HG03064 (cell line): Measurements from ENCODE around the gene FFAR2.
"Not testable (repeated sequence)": the region's sequence is repeated elsewhere in the genome, so short reads cannot be mapped to it uniquely, and the experiment has no call there.

Source experiments
- ATAC-seq: cut with Tn5 transposase; IDR thresholded peaks from one replicate; pipeline ENCODE4 v1.9.1; 2021; ENCODE audit warnings: low read depth; ENCODE audit not compliant: unreplicated experiment

Gene FFAR2

DNA sequence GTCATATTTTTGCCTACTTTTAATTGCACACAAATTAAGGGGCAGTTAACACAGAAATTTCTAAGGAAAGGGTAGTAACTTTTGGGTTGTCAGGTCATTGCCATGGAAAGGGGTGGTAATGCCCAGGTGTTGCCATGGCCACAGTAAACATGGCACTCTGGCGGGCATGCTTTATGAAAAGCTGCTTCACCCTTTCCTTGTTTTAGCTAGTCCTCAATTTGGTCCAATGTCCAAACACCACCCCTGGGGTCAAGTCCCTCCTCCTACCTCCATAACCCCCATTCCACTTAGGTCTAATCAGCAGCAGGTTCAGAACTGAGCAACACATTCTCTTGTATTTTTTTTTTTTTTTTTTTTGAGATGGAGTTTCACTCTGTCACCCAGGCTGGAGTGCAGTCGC lies 6.6 kb downstream of the FFAR2 start:
- no peak for ATAC-seq

DNA sequence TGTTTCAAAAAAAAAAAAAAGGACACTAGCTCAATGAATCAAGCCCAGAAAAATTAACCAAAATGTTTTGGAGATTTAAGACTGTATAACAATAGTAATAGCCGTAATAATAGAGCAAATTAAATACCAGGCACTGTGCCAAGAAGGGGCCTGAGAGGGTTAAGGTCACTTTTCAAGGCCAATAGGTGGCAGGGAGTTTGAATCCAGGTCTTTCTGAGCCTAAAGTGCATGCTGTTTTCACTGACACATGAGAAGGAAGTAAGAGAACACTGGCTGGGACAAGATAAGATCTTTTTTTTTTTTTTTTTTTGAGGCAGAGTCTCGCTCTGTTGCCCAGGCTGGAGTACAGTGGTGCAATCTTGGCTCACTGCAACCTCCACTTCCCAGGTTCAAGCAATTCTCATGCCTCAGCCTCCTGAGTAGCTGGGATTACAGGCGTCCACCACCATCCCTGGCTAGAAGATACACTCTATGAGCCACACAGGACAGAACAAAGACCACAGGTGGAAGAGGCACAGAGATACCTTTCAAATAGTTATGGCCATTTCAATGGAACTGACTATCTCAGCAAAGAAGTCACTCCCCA lies 7.7 kb downstream of the FFAR2 start:
- ATAC-seq = no peak

DNA sequence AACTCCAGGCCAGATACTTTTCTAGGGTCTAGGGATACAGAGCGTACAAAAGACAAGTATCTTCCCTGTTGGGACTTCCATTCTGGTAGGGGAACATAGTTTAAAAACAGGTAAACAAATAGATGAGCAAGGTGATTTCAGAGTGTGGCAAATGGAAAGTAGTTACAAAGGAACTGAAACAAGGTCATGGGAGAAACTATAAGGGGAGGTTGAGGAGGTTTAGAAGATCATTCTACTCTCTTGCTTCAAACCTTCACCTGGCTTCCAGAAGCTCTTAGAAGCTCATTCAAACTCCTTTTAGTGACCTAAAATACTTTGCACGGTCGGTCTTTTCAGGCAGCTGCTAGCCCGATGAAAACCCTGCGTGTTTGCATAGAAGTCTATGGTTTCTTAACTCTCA lies 9.1 kb downstream of the FFAR2 start:
- ATAC-seq = no peak

DNA sequence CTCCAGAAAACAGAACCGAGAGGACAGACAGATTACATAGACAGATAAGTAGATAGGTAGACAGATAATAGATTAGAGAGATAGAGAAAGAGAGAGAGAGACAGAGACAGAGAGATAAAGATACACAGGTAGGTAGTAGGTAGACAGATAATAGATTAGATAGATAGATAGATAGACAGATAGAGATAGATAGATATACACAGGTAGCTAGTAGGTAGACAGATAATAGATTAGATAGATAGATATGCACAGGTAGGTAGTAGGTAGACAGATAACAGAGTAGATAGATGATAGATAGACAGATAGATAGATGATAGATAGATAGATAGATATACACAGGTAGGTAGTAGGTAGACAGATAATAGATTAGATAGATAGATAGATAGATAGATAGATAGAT lies 10.1 kb downstream of the FFAR2 start:
- ATAC-seq = no peak

DNA sequence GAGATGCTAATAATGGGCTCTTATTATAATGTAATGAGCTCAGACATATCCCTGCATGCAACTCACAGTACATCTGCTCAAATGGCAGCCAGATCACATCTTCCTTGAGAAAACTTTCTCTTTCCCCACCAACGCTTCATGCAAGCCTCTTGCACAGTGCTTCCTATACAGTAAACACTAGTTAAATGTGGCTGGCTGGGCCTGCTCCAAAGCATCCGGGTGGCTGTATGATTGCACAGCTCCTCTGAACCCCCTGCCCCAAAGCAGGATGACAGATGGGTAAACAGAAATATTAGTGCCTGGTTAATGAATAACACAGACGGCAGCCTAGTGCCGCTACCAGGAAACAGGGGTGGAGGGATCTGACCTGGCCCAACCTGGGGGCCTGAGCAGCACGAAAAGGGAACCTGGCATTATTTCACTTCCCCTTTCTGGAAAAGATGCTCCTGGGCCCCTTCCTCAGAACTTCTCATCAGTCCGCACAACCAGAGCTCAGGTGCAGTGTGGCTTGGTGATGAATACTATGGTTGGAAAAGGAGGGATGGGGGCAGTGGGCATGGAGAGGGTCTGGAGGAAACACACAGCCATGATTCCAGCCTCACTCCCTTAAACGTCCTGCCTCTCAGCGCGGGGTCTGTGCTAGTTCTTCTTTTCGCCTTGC lies 10.8 kb downstream of the FFAR2 start:
- ATAC-seq = no peak

DNA sequence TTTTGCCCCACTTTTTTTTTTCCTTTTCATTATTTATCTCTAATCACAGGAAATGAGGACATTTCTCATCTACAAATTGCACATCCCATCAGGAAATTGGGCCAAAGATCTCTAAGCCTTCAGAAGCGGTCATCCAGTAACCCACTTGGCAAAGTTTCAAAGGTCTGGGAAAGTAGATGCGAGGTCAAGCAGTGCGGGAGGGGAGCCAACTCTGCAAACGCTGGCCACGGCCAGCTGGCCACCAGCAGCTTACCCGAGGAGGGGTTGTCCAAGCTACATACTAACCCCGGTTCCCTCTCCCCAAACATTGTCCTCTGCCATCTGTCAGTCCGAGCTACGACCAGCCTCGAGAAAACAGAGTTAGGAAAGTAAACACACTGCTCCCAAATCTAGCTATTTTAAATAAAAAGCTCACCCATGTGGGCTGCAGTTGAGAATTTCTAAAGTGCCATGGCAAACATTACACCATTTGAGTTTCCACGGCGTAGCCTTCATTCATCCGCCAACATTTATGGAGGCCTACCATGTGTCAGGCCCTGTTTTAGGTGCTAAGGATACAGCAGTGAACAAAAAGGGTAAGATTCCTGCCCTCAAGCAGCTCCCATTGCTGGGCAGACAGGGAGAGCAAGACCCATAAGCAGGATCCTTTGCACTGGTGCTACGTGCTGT lies 11.5 kb downstream of the FFAR2 start:
- no peak for ATAC-seq

DNA sequence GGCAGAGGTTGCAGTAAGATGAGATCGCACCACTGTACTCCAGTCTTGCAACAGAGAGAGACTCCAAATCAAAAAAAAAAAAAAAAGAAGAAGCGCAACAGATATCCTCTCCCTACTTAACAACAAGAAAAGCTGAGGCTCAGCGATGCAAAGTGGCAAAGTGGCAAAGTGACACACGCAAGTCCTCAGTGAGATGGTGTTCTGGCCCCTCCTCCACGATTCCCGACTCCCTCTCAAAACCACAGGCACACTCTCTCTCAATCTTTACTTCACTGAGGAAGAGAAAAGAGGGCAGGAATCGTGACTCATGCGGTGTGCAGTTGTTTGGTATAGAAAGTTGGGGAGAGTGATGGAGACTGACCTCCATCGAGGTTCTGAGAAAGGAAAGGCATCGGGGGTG lies 12.6 kb downstream of the FFAR2 start:
- ATAC-seq = no peak

DNA sequence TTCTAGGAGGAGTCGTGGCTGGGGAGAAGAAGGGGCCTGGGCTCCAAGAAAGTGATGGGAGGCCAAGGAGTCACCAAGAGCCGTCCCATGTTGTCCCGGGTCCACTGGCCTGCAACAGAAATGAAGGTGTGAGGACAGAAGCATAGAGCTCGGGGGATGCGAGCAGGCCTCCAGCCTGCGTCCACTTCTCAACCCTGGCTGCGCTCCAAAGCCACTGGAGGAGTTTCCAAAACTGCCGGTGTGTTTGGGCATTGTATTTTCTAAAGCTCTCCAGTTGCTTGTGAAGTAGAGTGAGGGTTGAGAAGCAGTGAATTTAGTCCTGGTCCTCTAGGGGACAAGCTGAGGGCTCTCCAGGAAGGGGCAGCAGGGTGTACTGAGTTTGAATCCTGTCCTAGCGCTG lies 13.0 kb downstream of the FFAR2 start:
- no peak for ATAC-seq

DNA sequence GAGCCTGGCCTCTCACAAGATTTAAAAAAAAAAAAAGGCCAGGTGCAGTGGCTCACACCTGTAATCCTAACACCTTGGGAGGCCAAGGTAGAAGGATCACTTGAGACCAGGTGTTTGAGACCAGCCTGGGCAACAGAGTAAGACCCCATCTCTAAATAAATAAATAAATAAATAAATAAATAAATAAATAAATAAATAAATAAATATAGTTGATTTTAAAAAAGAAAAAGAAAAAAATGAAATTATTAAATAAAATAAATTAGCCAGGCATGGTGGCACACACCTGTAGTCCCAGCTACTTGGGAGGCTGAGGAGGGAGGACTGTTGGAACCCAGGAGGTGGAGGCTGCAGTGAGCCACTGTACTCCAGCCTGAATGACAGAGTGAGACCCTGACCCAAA lies 13.7 kb downstream of the FFAR2 start:
- ATAC-seq = not testable (repeated sequence)

DNA sequence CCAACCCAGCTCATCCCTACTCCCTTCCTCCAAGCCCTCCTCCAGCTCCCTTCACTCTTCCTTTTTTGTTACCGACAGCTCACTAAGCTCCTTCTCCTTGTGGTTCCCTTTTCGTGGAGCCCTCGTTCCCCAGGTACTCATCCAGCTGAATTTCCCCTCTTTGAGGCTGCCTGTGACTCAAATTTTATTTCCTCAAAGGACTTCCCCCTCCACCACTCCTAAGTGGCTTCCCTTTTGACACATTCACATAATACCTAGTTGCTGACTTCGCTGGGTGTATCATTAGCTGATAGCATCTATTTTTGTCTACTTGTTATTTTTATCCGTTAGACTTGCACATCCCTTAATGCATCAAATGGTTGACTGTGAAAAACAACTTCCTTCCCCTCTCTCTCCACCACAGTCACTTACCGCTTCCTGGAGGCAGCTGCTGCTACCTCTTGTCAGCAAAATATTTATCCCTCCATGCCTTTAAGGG lies 14.5 kb downstream of the FFAR2 start:
- peak; percentile 63 for ATAC-seq

DNA sequence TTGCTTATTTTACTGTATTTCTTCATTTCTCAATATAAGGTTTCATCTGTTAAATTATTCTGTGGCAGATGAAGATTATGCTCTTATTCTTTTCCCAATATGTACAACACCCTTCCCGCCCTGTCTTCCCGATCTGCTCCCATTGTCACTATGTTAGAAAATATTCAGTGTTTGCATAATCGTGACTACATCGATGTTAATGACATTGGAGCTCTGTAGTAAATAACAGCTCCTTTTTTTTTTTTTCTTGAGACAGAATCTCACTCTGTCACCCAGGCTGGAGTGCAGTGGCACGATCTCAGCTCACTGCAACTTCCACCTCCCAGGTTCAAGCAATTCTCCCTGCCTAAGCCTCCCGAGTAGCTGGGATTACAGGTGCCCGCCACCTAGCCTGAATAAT lies 14.9 kb downstream of the FFAR2 start:
- not testable (repeated sequence) for ATAC-seq

DNA sequence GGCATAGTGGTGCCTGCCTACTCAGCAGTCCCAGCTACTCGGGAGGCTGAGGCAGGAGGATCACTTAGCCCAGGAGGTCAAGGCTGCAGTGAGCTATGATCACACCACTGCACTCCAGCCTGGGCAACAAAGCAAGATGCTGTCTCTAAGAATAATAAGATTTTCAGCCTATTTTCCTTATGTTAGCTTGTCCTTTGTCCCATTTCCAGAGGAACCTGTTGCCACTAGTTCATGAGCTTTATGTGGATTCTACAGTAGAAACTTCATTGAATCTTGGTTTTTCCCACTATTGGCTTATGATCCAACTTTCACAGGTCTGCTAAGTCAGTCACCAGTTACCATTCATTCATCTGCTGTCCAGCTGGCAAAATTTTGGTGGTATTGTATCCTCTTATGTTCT lies 18.2 kb downstream of the FFAR2 start:
- ATAC-seq = no peak

DNA sequence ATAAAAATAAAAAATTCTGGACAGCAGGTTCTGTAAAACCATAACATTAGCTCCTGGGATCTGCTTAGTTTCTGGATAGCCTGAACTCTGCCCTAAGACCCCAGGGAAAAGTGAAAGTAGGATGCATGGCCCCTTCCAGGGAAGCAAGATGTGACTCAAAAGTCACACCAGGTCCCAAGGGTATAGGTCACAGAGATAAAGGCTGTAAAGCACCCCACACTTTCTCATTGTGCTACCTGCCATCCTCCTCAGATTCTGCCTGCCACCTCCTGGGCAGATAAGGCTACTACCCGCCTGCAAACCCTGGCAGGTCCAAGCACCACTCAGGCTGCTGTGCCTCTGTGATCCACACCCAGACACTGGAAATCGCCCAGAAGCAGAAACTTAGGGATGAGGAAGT lies 20.6 kb downstream of the FFAR2 start:
- ATAC-seq = peak; percentile 69

DNA sequence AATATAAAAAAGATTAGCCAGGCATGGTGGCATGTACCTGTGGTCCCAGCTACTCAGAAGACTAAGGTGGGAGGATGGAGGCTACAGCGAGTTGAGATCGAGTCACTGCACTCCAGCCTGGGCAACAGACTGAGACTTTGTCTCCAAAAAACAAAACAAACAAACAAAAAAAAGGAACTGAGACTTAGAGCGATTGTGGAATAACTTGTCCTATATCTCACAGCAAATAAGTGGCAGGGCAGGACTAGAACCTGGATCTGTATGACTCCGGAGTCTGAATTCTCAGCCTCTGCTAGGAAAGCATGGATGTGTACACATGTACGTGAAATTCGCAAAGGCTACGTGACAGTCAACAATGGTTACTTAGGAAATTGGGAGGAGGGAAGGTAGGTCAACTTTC lies 22.1 kb downstream of the FFAR2 start:
- ATAC-seq = no peak

DNA sequence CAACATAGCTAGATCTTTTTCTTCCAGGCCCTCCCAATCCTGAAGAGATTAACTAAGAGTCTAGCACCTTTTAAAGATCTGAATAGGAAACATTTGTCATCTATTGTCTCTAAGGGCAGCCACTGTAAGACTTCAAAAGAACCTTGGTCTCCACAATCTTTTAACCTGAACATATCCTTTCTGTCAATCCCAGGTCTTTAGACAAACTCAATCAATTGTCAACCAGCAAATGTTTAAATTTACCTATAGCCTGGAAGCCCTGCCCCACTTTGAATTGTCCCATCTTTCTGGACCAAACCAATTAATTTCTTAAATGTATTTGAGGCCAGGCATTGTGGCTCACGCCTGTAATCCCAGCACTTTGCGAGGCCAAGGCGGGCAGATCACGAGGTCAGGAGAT lies 23.0 kb downstream of the FFAR2 start:
- ATAC-seq = not testable (repeated sequence)

DNA sequence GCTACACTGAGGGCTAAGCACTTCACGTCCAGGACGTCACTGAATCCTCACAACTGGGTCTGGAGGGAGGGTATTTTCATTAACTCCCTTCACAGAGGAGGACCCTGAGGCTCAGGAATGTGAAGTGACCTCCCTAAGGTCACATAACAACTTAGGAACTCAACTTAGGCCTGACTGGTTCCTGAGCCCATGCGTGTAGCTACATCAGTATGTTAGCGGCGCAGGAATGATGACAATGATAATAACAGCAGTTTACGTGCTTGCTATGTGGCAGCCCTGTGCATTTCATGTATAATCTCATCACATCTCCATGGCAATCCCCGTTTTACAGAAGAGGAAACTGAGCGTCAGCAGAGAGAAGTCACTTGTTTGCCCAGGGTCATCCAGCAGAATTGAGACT lies 23.9 kb downstream of the FFAR2 start:
- ATAC-seq = no peak

DNA sequence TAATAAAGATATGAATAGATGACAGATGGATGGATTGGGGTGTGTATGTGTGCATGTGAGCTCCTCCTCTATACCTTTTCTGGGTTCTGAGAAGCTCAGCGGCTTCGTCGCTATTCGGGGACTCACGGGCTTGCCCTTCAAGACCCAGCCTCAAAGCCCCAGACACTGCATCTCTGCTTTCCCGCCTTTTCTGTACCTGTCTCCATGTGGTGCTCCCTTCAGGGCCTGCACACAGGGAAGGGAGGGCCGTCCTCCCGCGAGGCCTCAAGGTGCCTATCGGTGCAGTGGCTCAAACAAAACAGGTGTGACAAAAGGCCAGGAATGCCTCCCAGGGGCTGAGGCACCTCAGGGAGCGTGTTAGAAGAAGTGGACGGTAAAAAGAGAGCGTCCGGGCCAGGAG lies 26.0 kb downstream of the FFAR2 start:
- ATAC-seq = no peak

DNA sequence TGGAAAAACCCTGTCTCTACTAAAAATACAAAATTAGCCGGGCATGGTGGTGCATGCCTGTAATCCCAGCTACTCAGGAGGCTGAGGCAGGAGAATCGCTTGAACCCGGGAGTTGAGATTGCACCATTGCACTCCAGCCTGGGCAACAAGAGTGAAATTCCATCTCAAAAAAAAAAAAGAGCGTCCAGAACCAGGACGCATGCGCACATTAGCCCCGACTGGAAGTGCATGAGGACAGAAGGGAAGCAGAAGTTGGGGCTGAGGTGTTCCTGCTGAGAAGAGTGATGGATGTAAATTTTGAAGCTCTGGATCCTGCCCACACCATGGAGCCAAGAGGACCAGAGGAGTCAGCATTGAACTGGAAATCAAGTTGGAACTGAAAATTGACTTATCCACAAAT lies 26.5 kb downstream of the FFAR2 start:
- ATAC-seq = not testable (repeated sequence)

DNA sequence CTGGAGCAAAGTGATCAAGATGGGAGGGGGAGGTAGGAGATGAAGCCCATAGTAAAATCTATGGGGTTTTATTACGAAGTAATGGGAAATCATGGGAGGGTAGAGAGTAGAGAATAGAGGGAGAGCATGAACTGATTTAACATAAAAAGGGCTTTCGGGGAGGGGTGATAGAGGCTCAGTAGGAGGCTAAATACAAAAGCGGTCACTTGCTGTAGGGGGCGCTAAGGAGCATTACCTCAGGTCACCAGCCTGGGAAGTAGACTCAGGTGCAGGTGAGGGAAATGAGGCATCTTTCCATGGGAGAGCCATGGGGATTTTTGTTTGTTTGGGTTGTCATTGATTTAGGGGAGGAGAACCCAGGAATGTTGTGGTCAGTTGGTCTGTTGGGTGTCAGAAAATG lies 28.1 kb downstream of the FFAR2 start:
- no peak for ATAC-seq

DNA sequence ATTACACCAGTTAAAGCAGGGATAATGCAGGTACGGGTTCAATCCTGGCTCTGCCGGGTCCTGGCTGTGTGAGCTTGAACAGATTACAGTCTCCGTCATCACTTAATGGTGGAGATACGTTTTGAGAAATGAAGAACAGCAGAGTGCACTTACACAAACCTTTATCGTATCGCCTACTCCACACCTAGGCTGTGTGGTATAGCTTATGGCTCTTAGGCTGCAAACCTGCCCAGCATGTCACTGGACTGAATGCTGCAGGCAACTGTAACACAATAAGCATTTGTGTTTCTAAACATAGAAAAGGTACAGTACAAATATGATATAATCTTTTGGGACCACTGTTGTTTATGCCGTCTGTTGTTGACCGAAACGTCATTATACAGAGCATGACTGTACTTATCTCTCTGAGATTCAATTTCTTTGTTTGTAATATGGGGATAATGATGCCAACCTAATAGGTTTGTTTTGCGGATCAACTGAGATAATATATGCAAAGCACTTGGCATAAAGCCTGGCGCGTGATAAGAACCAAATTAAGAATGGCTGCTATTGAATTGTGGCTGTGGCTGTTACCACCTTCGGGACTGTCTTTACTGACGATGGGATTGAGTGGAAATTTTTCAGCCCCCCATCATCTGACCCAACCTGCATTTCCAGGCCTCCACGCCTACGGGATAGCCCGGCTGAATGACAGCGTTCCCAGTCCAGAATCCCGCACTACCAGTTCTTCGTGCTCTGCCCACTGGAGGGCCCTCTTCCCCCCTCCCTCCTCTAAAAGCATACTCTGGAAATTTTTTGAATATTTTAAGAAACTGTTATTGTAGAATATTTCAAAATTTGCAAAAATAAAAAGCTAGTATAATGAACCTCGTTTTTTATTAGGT lies 31.0 kb downstream of the FFAR2 start:
- ATAC-seq = no peak

DNA sequence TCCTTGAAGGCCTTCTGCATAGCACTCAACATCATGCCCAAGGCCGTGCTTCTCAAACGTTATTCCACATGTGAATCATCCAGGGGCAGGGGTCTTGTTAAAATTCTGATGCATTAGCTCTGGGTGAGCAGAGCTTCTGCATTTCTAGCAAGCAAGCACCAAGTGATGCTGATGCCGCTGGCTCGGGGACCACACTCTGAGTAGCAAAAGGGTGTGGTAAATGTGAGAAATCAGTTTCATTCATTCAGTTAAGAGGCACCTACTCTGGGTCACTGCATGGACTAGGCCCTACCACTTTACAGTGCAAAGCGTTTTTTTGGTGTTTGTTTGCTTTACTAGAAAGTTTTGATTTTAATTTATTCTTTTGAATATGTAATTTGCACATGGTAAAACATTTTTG lies 35.0 kb downstream of the FFAR2 start:
- ATAC-seq = no peak
